Adrenal gland (tissue), 5 donors: ENCODE results near the gene NCKAP5.

Experiments used
- POLR2A ChIP-seq, 2 donors: fragments of 450-650 bp; IDR thresholded peaks; one replicate each; pipeline ENCODE4 v1.6.1; 2017; ENCODE audit warnings: antibody characterized with exemption in 2 of 2, mild to moderate bottlenecking in 2 of 2, moderate library complexity in 1 of 2
- TF ChIP-seq, protein P1 (sequence below), 6 experiments: fragments of 450-650 bp in 4 of 6; fragments of 200-600 bp in 2 of 6; sonication (generic) in 1 of 6; IDR thresholded peaks; 1 replicate in 5 of 6; 2 replicates in 1 of 6; pipeline versions ENCODE4 v1.5.1 to v1.8.0; 2016 to 2021; ENCODE audit warnings: antibody characterized with exemption in 6 of 6, mild to moderate bottlenecking in 2 of 6, moderate library complexity in 1 of 6
- donor health status: DM: no; HTN: no; CAD: no.

DNA sequence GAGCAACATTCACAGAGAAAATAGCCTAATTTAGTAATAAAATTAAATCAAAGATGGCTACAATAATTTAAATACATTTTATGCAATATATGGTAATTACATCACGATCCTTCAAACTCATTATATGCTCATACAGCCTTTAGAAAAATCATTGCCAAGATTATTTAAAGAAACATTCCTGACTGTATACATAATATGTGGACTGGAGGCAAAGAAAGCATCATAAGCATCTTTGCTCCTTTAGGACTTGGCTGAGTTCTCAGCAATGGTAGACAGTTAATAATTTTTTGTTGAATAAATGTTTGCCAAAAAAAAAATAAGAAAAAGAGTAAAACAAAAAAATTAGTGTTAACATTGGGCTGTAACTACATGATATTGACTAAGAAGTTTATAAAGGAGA, 26.9 kb downstream of the NCKAP5 start:
- no peak for TF ChIP-seq POLR2A (IDR thresholded peaks at IDR 0.05)
- TF ChIP-seq, protein P1, sequence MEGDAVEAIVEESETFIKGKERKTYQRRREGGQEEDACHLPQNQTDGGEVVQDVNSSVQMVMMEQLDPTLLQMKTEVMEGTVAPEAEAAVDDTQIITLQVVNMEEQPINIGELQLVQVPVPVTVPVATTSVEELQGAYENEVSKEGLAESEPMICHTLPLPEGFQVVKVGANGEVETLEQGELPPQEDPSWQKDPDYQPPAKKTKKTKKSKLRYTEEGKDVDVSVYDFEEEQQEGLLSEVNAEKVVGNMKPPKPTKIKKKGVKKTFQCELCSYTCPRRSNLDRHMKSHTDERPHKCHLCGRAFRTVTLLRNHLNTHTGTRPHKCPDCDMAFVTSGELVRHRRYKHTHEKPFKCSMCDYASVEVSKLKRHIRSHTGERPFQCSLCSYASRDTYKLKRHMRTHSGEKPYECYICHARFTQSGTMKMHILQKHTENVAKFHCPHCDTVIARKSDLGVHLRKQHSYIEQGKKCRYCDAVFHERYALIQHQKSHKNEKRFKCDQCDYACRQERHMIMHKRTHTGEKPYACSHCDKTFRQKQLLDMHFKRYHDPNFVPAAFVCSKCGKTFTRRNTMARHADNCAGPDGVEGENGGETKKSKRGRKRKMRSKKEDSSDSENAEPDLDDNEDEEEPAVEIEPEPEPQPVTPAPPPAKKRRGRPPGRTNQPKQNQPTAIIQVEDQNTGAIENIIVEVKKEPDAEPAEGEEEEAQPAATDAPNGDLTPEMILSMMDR (IDR thresholded peaks at IDR 0.05) = no peak
